Measurements from ENCODE around the gene ARHGEF3.

The ARHGEF3 gene

DNA sequence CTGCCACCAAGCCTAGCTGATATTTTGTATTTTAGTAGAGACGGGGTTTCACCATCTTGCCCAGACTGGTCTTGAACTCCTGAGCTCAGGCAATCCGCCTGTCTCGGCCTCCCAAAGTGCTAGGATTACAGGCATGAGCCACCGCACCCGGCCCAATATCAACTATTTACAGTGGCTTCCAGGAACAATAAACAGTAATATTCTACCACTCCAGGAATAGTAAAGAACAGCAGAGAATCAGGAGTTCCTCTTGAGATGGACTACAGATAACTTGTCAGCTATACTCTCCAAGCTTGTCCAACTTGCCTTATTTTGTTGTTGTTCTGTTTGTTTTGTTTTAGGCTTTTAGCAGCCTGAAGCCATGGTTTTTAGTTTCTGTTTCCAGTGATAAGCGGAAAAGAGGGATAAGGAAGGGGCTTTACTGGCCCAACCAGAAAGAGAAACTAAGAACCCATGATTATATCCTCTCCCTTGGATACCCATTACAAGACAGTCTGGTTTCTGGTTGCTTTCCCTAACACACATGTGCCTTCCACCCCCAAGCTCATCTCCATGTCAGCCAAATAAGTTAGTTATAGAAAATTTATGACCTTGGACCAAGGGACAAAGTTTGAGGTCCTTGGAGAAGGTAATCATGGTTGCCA, 36.7 kb downstream of the ARHGEF3 start:
- Histone ChIP-seq H3K27me3 (ENCODE audit: insufficient read depth, poor library complexity, severe bottlenecking) (no peaks in the 10 kb centered on the region), H3K27ac (replicated peaks) (no peak overlapping the region), H3K4me3 (replicated peaks; ENCODE audit: insufficient read depth, low read length) (no peak overlapping the region)
- TF ChIP-seq SPI1 (IDR thresholded peaks at IDR 0.05; ENCODE audit: borderline replicate concordance, low read depth): no peak
- TF ChIP-seq, protein P1, sequence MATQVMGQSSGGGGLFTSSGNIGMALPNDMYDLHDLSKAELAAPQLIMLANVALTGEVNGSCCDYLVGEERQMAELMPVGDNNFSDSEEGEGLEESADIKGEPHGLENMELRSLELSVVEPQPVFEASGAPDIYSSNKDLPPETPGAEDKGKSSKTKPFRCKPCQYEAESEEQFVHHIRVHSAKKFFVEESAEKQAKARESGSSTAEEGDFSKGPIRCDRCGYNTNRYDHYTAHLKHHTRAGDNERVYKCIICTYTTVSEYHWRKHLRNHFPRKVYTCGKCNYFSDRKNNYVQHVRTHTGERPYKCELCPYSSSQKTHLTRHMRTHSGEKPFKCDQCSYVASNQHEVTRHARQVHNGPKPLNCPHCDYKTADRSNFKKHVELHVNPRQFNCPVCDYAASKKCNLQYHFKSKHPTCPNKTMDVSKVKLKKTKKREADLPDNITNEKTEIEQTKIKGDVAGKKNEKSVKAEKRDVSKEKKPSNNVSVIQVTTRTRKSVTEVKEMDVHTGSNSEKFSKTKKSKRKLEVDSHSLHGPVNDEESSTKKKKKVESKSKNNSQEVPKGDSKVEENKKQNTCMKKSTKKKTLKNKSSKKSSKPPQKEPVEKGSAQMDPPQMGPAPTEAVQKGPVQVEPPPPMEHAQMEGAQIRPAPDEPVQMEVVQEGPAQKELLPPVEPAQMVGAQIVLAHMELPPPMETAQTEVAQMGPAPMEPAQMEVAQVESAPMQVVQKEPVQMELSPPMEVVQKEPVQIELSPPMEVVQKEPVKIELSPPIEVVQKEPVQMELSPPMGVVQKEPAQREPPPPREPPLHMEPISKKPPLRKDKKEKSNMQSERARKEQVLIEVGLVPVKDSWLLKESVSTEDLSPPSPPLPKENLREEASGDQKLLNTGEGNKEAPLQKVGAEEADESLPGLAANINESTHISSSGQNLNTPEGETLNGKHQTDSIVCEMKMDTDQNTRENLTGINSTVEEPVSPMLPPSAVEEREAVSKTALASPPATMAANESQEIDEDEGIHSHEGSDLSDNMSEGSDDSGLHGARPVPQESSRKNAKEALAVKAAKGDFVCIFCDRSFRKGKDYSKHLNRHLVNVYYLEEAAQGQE (IDR thresholded peaks at IDR 0.05; ENCODE audit: insufficient replicate concordance, low read depth): no peak
- TF ChIP-seq, protein P2, sequence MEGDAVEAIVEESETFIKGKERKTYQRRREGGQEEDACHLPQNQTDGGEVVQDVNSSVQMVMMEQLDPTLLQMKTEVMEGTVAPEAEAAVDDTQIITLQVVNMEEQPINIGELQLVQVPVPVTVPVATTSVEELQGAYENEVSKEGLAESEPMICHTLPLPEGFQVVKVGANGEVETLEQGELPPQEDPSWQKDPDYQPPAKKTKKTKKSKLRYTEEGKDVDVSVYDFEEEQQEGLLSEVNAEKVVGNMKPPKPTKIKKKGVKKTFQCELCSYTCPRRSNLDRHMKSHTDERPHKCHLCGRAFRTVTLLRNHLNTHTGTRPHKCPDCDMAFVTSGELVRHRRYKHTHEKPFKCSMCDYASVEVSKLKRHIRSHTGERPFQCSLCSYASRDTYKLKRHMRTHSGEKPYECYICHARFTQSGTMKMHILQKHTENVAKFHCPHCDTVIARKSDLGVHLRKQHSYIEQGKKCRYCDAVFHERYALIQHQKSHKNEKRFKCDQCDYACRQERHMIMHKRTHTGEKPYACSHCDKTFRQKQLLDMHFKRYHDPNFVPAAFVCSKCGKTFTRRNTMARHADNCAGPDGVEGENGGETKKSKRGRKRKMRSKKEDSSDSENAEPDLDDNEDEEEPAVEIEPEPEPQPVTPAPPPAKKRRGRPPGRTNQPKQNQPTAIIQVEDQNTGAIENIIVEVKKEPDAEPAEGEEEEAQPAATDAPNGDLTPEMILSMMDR (IDR thresholded peaks at IDR 0.05; ENCODE audit: insufficient read depth, low read length): no peak
- no peak for TF ChIP-seq GABPA (IDR thresholded peaks at IDR 0.05; ENCODE audit: low read depth)
- DNase-seq (ENCODE audit: low read depth in 1 of 2, low spot score in 1 of 2): no peak

DNA sequence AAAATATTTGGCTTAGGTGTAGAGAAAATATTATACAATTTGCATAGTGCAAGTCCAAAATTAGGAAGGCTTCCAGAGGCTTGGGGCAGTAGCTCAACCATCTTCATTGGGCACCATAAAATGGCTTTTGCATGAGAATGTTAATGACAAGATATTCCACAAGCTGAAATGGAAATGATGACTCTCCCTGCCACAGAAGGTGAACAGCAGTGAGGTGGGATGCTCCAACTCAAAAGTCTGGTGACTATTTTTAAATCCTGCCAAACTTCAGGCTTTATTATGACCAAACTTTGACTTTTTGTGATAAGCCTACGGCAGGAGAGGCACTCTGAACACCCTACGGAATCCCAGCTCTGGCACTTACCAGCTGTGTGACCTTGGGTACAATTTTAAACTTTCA, 37.6 kb downstream of the ARHGEF3 start:
- no peak overlapping the region for H3K4me3 ChIP-seq (replicated peaks; ENCODE audit: insufficient read depth, low read length)
- H3K27me3 ChIP-seq (ENCODE audit: insufficient read depth, poor library complexity, severe bottlenecking): no peaks in the 10 kb centered on the region
- DNase-seq (ENCODE audit: low read depth in 1 of 2, low spot score in 1 of 2): no peak
- TF ChIP-seq SPI1 (IDR thresholded peaks at IDR 0.05; ENCODE audit: borderline replicate concordance, low read depth): no peak
- TF ChIP-seq, protein P2 (IDR thresholded peaks at IDR 0.05; ENCODE audit: insufficient read depth, low read length): no peak
- no peak for TF ChIP-seq POLR2AphosphoS5 (IDR thresholded peaks at IDR 0.05; ENCODE audit: low read depth)
- TF ChIP-seq, protein P1 (IDR thresholded peaks at IDR 0.05; ENCODE audit: insufficient replicate concordance, low read depth): no peak
- no peak for TF ChIP-seq GABPA (IDR thresholded peaks at IDR 0.05; ENCODE audit: low read depth)
- H3K27ac ChIP-seq (replicated peaks): no peak overlapping the region

DNA sequence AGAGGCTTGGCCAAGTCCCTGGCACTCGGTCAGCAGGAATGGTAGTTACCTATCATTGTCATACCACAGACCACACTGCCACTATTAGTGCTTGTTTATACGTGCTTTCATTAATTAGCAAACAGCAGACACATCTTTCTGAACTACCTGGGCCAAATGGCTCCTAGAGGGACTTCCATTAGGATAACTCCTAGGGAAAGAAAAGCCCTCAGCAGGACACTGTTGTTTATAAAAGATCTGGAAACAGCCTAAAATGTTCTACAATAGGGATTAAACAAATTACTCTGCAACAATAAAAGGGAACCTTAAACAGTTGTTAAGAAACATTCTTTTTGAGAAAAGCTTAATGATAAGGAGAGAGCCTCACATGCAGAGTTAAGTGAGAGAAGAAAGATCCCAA, 38.5 kb downstream of the ARHGEF3 start:
- DNase-seq (ENCODE audit: low read depth in 1 of 2, low spot score in 1 of 2): no peak
- TF ChIP-seq POLR2AphosphoS5 (IDR thresholded peaks at IDR 0.05; ENCODE audit: low read depth): no peak
- no peak for TF ChIP-seq GABPA (IDR thresholded peaks at IDR 0.05; ENCODE audit: low read depth)
- TF ChIP-seq, protein P1 (IDR thresholded peaks at IDR 0.05; ENCODE audit: insufficient replicate concordance, low read depth): no peak
- TF ChIP-seq, protein P2 (IDR thresholded peaks at IDR 0.05; ENCODE audit: insufficient read depth, low read length): no peak
- no peak for TF ChIP-seq SPI1 (IDR thresholded peaks at IDR 0.05; ENCODE audit: borderline replicate concordance, low read depth)
- Histone ChIP-seq H3K27me3 (ENCODE audit: insufficient read depth, poor library complexity, severe bottlenecking) (no peaks in the 10 kb centered on the region), H3K27ac (replicated peaks) (no peak overlapping the region), H3K4me3 (replicated peaks; ENCODE audit: insufficient read depth, low read length) (no peak overlapping the region)
